Heart right ventricle (tissue), 16 donors: ENCODE data around the gene LDAH. TPM values are rescaled to one million over a fixed set of nuclear protein-coding genes. Genes with fewer than 3 reads are reported as not detected.

Experiments used
- ATAC-seq, 8 donors: fragments of 200-7000 bp; cut with Tn5 transposase; one replicate each; pipeline ENCODE4 v1.9.1; 2020; ENCODE audit warnings: mild to moderate bottlenecking in 8 of 8, moderate library complexity in 8 of 8, moderate number of reproducible peaks in 1 of 8
- DNase-seq, 2 donors: peaks; one replicate each; pipeline ENCODE4 v3.0.0-alpha.2; 2020
- H3K27ac ChIP-seq, 10 donors: fragments of 200-600 bp; sonication (generic) in 2 of 10; one replicate each; pipeline versions ENCODE4 v1.5.0 to v1.8.0; 2020 to 2022; ENCODE audit warnings: mild to moderate bottlenecking in 3 of 10
- H3K27me3 ChIP-seq, 7 donors: fragments of 200-600 bp; one replicate each; pipeline ENCODE4 v1.8.0; 2021 to 2022; ENCODE audit warnings: mild to moderate bottlenecking in 2 of 7
- H3K36me3 ChIP-seq, 9 donors: fragments of 200-600 bp; sonication (generic) in 1 of 9; one replicate each; pipeline versions ENCODE4 v1.5.0 to v1.8.0; 2020 to 2022; ENCODE audit warnings: mild to moderate bottlenecking in 2 of 9
- H3K4me1 ChIP-seq, 9 donors: fragments of 200-600 bp; sonication (generic) in 1 of 9; one replicate each; pipeline versions ENCODE4 v1.5.0 to v1.8.0; 2020 to 2022; ENCODE audit warnings: mild to moderate bottlenecking in 4 of 9
- H3K4me3 ChIP-seq, 10 donors: fragments of 200-600 bp; sonication (generic) in 2 of 10; one replicate each; pipeline versions ENCODE4 v1.5.0 to v1.8.0; 2020 to 2022; ENCODE audit warnings: mild to moderate bottlenecking in 7 of 10, moderate library complexity in 2 of 10
- H3K9me3 ChIP-seq, 11 donors: fragments of 200-600 bp in 10 of 11; sonication (generic) in 2 of 11; one replicate each; pipeline versions ENCODE4 v1.5.0 to v1.8.0; 2013 to 2022; ENCODE audit warnings: mild to moderate bottlenecking in 2 of 11, control low read depth in 1 of 11, moderate library complexity in 1 of 11
- CTCF ChIP-seq, 9 donors: fragments of 200-600 bp; sonication (generic) in 2 of 9; IDR thresholded peaks; one replicate each; pipeline versions ENCODE4 v1.5.0 to v1.8.0; 2021 to 2022; ENCODE audit warnings: antibody characterized with exemption in 9 of 9, mild to moderate bottlenecking in 5 of 9, moderate library complexity in 1 of 9
- WGBS, 2 donors: extraction: QIAGEN DNeasy Blood & Tissue Kit; methylation state at CpG; one replicate each; pipeline ENCODE4 v1.1.7; 2013; ENCODE audit warnings: inconsistent platforms in 1 of 2; 5-methylcytosine and 5-hydroxymethylcytosine counted together
- intact Hi-C, 10 donors: fragments of 100-400 bp; cut with DNase I; formaldehyde crosslinking; loops; one replicate each; pipeline versions ENCODE4 v1.11.1 to v1.14.2; 2022
- polyA plus RNA-seq, 2 donors: library from polyadenylated mRNA; stranded (reverse); fragments of 200-250 nt; gene quantifications; one replicate each; pipeline ENCODE4 v1.2.3, GENCODE V29; 2013
- total RNA-seq, 10 donors: library from RNA; stranded (reverse); fragmentation: NEBNext Ultra II Directional in 3 of 10; extraction: Animal tissue kit (Norgen Biotek cat#: 25700) in 3 of 10; gene quantifications; one replicate each; pipeline versions ENCODE4 v1.2.1 to v1.2.4, GENCODE V29; 2021 to 2023
- donor health status: Arrhythmogenic right ventricular cardiomyopathy.
- donor health status: ischemic (EF 13 %, LVEDD 7.1; RV severe dilation, severe dysfunction).
- donor health status: healthy with polysubstance abuse.
- donor health status: DM: no; HTN: yes; CAD: no.
- donor health status: DM: no; HTN: no; CAD: no.
- donor health status: ischemic (EF 25% LVEDD 6.9; RV normal size, moderate dysfunction).
- donor health status: ischemic (EF 25% LVEDD 5.7; RV mildly dilated, moderate dysfunction).
- donor health status: healthy.
- donor health status: DM: yes; HTN: yes; CAD: no.
- donor health status: Ischemic cardiomyopathy.
- donor health status: ischemic (EF 35%, LVEDD 5.7; RV mildly dilated, moderate dysfunction).
- donor health status: nonischemic (EF 11% LVEDD 7.7; RV severe dilation, severe dysfunction).
- donor health status: DM: yes; HTN: yes; CAD: no.
- donor health status: PGD.
- donor health status: ischemic (EF 29% LVEDD 5.4; RV normal size, mild dysfunction).
- donor health status: nonischemic (EF 23%, LVEDD 6.1; RV moderate dilation, normal function).

LDAH gene
- total and polyA plus RNA-seq, 12 donors = 1.5 to 11.3 (median 5.4) TPM

- no peak for DNase-seq
- H3K36me3 ChIP-seq = no peaks in the 10 kb centered on the region
- no peak for TF ChIP-seq CTCF (IDR thresholded peaks at IDR 0.05)
- no peak for ATAC-seq
- H3K27ac ChIP-seq = no peak overlapping the region
- WGBS, 2 donors = 34 to 37% methylated on average over 45 of the region's 45 CpGs
- peaks cover 0 to 48% (median 23%) of the 10 kb centered on the region in 9 donors for H3K4me1 ChIP-seq
- intact Hi-C loops = loop anchor here in 3 of 10 donors (10.0 kb wide), 2 partner anchors 155 to 445 kb away; partner anchors contain the start of gene LDAH (in 1 of the 3)
- H3K9me3 ChIP-seq = no peaks in the 10 kb centered on the region
- peak overlapping the region in 1 of 10 donors; percentile 22 for H3K4me3 ChIP-seq
- H3K27me3 ChIP-seq = peaks cover 37 to 98% (median 94%) of the 10 kb centered on the region in 7 donors
Observed at GRCh38 chr2:20669562-20670314, 153.2 kb downstream of the LDAH start.

- Histone ChIP-seq H3K27me3 (peaks cover 37 to 98% (median 96%) of the 10 kb centered on the region in 7 donors), H3K27ac (no peak overlapping the region), H3K9me3 (no peaks in the 10 kb centered on the region), H3K4me1 (peaks cover 0 to 40% (median 20%) of the 10 kb centered on the region in 9 donors), H3K36me3 (no peaks in the 10 kb centered on the region), H3K4me3 (peak overlapping the region in 1 of 10 donors; percentile 55)
- DNase-seq = no peak
- WGBS, 2 donors = 54 to 60% methylated on average over 8 of the region's 8 CpGs
- no peak for TF ChIP-seq CTCF (IDR thresholded peaks at IDR 0.05)
- no peak for ATAC-seq
- intact Hi-C loops = loop anchor here in 3 of 10 donors (10.0 kb wide), 2 partner anchors 156 to 446 kb away; partner anchors contain the start of gene LDAH (in 1 of the 3)
Observed at GRCh38 chr2:20668871-20669475, 153.9 kb downstream of the LDAH start.

GRCh38 chr2:20668451-20668850 lies 154.4 kb downstream of the LDAH start:
- intact Hi-C loops = loop anchor here in 3 of 10 donors (10.0 kb wide), 2 partner anchors 156 to 446 kb away; partner anchors contain the start of gene LDAH (in 1 of the 3)
- Histone ChIP-seq H3K4me3 (peak overlapping the region in 6 of 10 donors; percentile 39 to 57 (median 54)), H3K27ac (no peak overlapping the region), H3K27me3 (peaks cover 37 to 98% (median 96%) of the 10 kb centered on the region in 7 donors), H3K4me1 (peaks cover 0 to 38% (median 20%) of the 10 kb centered on the region in 9 donors), H3K9me3 (no peaks in the 10 kb centered on the region), H3K36me3 (no peaks in the 10 kb centered on the region)
- TF ChIP-seq CTCF (IDR thresholded peaks at IDR 0.05) = no peak
- WGBS, 2 donors = 92 to 93% methylated on average over 6 of the region's 6 CpGs
- no peak for ATAC-seq
- DNase-seq = no peak
